HG03575 (cell line): Measurements from ENCODE around the gene PLA2G12B.
"Not testable (repeated sequence)": the region's sequence is repeated elsewhere in the genome, so short reads cannot be mapped to it uniquely, and the experiment has no call there.

ENCODE experiments used
- ATAC-seq: cut with Tn5 transposase; IDR thresholded peaks from one replicate; pipeline ENCODE4 v1.9.1; 2021; ENCODE audit not compliant: unreplicated experiment, insufficient number of reproducible peaks, low FRiP score; ENCODE audit errors: extremely low read depth

The PLA2G12B gene, protein sequence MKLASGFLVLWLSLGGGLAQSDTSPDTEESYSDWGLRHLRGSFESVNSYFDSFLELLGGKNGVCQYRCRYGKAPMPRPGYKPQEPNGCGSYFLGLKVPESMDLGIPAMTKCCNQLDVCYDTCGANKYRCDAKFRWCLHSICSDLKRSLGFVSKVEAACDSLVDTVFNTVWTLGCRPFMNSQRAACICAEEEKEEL

DNA sequence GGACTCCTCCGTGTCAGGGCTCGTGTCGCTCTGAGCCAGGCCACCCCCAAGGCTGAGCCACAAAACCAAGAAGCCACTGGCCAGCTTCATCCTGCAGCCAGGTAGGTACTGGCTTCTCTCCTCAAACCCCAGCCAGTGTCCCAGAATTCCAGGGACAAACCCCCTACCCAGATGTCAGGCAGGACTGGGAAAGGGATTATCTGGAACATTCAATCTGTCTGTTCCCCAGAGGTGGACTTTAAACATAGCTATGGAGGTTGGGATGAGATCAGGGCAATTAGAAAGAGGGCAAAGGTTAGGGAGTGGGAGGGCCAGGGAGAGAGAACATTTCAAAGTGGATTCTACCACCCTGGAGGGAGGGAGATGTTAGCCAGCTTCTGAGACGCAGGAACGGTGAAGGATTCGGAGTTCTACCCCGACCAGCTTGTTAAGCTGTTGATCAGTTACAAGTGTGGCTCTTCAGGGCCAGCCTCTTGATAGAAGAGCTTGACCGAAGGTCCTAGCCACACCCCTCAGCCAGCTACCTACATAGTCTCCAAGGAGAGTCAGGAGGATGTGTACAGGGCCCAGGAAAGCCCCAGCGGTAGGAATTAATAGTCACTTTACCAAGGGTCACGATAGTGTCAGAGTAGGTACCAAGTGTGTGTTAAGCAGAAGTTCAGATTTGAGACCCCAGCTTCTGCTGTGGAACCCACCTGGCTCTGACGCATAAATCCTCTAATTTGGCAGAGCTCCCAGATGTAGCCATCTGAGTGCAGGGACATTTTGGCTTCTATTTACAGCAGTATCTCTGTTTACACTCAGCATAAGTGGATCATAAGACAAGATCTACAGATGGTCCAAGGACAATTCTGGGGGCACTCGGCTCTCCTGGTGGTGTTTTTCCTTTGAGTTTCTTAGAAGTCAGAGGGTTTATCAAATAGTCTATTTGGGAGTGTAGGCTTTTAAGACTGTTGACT, at the start of gene PLA2G12B:
PLA2G12B (minus strand) TSS at position 211 of the 959 bp plus-strand sequence; CDS start at position 90, 121 bp downstream.
- no peak for ATAC-seq

DNA sequence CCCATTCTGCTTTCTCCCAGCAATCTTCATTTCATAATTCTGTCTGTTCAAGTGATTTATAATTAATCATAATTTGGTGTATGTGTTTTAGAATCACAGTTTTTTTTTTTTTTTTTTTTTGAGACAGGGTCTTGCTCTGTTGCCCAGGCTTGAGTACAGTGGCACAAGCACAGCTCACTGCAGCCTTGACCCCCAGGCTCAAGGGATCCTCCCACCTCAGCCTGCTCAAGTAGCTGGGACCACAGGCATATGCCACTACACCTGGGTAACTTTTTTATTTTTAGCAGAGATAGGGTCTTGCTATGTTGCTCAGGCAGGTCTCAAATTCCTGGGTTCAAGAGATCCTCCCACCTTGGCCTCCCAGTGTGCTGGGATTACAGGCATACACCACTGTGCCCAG, 49.2 kb upstream of the PLA2G12B start:
- no peak for ATAC-seq

GRCh38 chr10:73000973-73001372, 46.4 kb upstream of the PLA2G12B start:
- no peak for ATAC-seq

DNA sequence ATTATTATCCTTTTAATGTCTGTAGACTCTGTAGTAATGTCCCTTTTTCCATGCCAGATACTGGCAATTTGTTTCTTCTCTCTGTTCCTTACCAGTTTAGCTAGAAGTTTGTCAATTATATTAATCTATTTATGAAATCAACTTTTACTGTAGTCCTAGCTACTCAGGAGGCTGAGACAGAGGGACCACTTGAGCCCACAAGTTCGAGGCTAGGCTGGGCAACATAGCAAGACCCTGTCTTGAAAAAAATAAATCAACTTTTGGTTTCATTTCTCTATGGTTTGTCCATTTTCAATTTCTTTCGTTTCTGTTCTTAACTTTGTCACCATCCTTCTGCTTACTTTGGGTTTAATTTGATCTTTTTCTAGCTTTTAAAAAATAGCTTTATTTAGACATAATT, 42.5 kb upstream of the PLA2G12B start:
- ATAC-seq, result no peak

GRCh38 chr10:72995459-72995858, 40.9 kb upstream of the PLA2G12B start:
- not testable (repeated sequence) for ATAC-seq

DNA sequence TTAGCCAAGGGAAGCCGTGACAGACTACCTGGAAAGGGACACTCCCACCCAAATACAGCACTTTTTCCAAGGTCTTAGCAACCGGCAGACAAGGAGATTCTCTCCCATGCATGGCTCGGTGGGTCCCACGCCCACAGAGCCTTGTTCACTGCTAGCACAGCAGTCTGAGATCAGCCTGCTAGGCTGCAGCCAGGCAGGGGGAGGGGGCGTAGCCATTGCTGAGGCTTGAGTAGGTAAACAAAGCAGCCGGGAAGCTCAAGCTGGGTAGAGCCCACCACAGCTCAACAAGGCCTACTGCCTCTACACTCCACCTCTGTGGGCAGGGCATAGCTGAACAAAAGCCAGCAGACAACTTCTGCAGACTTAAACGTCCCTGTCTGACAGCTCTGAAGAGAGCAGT, 35.2 kb upstream of the PLA2G12B start:
- not testable (repeated sequence) for ATAC-seq

- not testable (repeated sequence) for ATAC-seq
These were observed 30.0 kb upstream of the PLA2G12B start for GRCh38 chr10:72984618-72985017.

DNA sequence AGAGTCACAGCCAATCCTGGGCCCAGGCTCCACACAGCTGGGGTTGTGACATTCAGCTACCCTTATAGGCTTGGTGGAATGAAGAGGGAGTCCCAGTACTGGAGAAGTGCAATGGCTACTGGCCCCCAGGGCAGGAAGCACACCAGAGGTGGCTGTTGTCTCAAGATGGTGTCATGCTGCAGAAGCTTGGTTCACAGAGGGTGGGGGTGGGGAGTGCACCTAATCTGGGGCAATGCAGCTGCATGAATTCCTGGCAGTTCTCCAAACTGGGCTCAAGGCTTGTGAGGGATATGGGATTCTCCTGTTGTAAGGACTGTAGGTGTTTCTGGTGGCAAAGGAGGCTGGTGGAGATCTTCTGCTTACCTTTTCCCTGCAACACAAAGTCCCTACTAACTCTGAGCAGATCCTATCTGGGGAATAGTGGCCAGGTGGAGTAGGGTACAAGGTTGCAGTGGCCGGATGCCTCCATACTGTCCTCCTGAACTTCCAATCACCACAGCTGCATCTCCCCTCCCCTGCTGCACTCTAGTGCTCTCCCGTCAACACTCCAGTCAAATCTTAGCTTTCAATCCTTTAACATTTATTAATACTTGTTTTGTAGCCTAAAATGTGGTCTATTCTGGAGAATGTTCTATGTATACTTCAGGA, 27.4 kb upstream of the PLA2G12B start:
- ATAC-seq, result no peak

DNA sequence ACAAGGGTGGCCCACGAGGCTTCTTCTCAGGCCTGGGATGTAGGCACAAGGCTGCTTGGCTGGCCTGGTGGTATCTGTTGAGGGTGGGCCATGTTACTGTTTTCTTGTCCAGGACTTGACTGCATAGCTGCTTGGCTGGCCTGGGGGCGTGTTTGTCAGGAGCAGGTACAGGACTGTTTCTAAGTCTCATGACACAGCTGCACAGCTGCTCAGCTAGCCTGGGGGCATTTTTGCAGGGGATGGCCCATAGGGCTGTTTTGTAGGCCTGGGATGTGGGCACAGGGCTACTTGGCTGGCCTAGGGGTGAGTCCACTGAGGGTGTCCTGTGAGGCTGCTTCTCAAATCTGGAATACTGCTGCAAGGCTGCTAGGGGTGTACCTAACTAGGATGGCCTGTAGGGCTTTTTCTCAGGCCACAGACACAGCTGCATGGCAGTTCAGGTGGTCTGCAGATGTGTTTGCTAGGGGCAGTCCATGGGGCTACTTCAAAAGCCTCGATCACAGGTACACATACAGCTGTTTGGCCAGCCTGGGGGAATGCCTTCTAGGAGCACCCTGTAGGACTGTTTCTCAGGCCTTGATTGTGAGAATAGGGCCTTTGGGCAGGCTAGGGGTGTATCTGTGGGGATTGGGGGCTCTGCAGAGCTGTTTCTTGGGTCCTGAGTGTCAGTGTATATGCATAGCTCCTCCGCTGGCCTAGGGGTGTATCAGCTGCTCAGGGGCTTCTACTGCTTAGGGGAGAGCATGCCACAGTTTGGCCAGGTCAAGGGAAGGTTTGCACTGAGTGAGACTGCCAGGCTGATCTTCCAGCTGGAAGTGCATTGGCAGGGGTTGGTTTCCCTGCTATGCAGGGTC, 26.6 kb upstream of the PLA2G12B start:
- no peak for ATAC-seq

DNA sequence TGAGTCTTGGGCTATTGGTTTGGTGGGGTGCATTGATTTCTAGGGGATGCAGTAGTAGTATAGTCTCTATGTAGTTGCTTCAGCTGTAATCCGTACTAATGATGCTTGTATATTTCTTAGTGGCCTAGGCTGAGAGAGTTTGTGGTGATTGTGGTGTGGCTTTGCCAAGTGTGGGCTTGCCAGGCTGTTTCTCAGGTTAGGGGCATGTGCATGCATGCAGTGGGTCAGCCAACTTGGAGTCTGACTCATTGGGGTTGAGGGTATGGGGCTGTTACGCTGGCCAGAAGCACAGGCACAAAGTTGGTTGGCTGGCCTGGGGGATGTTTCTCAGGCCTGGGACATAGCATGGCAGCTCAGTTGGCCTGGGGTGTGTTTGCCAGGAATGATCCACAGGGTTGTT, 25.7 kb upstream of the PLA2G12B start:
- ATAC-seq, result no peak

DNA sequence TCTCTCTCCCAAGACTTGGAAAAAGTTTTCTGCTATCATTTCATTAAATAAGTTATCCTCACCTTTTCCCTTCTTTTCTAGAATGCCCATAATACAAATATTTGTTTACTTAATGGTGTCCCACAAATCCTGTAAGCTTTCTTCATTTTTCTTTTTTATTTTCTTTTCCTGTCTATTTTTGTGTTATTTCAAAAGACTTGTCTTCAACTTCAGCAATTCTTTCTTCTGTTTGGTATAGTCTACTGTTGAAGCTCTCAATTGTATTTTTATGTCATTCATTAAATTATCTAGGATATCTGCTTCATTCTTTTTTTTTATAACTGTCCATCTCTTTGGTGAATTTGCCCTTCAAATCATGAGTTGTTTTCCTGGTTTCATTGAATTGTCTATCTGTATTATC, 25.1 kb upstream of the PLA2G12B start:
- no peak for ATAC-seq

DNA sequence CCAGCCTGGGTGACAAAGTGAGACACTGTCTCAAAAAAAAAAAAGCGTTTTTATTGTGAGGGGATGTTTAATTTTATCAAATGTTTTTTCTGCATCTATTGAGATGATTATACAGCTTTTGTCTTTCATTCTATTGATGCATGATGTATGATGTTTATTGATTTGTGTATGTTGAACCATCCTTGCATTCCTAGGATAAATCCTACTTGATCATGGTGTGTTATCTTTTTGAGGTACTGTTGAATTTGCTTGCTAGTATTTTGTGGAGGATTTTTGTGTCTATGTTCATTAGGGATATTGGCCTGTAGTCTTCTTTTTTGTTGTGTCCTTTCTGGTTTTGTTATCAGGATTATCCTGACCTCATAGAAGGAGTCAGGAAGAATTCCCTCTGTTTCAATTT, 22.3 kb upstream of the PLA2G12B start:
- no peak for ATAC-seq

DNA sequence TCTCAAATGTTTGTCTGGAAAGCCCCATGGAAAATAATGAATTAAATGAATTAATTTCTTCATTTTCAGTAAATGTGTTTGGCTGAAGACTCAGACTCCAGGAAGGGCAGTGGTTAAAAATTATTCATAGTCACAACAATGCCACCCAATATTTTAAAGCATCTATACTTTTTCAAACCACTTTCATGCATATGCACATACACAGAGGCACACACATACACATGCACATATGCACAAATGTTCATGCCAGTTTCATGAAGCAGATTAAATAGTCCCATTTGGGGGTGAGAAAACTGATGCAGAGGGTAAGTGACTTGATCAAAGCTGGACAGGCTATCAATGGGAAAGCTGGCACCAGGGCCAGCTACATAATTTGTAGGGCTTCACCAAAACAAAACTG, 1.4 kb upstream of the PLA2G12B start:
- ATAC-seq, result no peak

GRCh38 chr10:72954230-72954595, 393 bp downstream of the PLA2G12B start:
- ATAC-seq, result no peak

DNA sequence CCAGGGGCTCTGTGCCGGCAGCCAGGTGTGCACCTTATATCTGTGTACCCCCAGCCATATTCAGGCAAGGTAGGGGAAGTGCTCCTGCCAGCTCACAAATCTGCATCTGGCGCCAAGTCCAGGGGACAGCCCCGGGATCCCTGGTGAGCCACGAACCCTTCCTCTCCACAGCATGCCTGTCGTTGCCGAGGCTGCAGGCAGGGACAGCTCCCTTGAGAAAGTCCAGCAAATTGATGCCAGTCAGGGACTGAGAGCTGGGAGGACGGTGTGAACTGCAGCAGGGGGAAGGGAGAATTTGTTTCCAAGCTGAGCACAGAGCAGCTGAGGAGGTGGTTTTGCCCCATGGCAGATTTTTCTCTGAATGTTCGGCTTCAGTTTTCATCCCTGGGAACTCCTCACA, 919 bp downstream of the PLA2G12B start:
- ATAC-seq, result no peak

DNA sequence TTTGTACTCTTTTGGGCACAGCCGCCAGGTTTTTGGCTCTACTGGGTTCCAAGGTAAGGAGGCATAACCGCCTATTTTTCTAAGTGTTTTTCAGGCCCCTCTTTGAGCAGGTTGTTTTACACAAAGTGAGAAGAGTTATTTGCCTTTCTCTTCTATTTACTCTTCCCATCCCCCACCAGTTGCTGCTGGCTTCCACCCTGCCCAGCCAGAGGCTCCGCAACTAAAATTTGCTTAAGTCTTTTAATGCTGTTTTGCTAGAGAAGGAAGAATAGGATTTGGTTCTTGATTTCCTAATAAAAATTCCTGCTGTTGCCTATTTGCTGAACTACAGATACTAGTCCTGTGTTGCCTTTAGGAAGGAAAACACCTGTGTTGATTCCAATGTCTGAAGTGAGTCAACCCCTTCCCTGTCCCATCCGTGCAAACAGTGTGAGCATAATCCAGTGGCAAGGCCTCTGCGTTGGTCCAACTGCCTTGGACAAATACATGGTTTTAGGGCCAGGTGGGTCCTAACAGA, 1.9 kb downstream of the PLA2G12B start:
- no peak for ATAC-seq

DNA sequence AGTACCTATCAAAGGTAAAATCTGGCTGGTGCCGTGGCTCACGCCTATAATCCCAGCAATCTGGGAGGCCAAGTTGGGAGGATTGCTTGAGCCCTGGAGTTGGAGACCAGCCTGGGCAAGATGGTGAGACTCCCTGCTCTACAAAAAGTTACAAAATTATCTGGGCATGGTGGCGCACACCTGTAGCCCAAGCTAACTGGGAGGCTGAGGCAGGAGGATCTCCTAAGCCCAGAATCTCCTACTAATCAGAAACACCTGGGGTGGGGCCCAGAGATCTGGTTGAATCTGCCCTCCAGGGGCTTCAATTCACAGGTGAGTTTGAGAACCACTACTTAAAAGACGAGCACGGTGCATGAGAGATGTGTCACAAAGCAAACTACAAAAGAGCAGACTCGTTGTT, 2.4 kb downstream of the PLA2G12B start:
- ATAC-seq, result no peak

DNA sequence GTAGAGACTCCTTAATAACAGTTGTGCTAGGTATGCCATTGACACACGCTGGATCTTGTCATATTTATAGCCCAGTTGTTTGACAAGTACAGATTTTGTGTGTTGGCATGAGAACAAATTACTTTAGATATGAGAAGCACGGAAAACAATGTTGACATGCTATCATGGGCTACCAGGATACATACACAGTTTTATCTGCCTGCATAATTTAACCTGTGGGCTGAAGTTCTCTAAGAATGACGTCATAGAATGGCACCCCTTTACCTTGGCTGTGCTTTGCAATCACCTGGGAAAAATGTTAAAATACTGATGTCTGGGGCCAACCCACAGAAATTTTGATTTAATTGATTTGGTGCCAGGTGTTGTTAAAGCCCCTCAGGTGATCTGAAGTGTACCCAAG, 2.8 kb downstream of the PLA2G12B start:
- no peak for ATAC-seq

DNA sequence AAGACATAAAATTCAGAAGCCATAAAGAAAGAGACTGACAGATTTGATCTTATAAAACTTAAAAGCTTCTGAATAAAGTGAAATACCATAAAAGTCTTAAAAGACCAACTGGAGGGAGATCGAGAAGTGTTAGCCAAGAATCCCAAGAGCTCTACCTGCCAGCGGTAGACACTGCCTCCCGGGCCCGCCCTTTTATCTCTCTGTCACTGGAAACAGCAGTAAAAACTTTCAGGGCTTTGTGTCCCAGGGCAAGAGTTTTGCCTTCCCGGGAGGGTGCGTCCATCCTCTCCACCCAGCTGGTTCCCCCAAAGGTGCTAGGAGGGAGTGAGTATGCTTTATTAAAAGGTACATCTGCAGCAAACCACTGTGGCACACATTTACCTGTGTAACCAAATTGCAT, 5.8 kb downstream of the PLA2G12B start:
- no peak for ATAC-seq
